Measurements from ENCODE around the gene SRSF7. TPM values are rescaled to one million over a fixed set of nuclear protein-coding genes. Genes with fewer than 3 reads are reported as not detected.

The SRSF7 gene
- total RNA-seq, 1 donor from 2014 or later, result 84.8 TPM

- no peak for DNase-seq (ENCODE audit: low spot score)
Measured at GRCh38 chr2:38701542-38701941, 49.6 kb downstream of the SRSF7 start.

- DNase-seq (ENCODE audit: low spot score), result no peak
Measured at GRCh38 chr2:38700881-38701458, 50.2 kb downstream of the SRSF7 start.

- no peak for DNase-seq (ENCODE audit: low spot score)
Measured at GRCh38 chr2:38700113-38700785, 50.9 kb downstream of the SRSF7 start.

GRCh38 chr2:38698467-38699003, 52.6 kb downstream of the SRSF7 start:
- no peak for DNase-seq (ENCODE audit: low spot score)

GRCh38 chr2:38697116-38697840, 53.9 kb downstream of the SRSF7 start:
- DNase-seq (ENCODE audit: low spot score), result no peak

Other genes starting within 250 kb of the SRSF7 start
- gene HNRNPLL, start 148.4 kb downstream of the SRSF7 start, total RNA-seq, result 51.9 TPM
- 32.6 TPM for gene GALM, start 85.2 kb downstream of the SRSF7 start, total RNA-seq
- 18.2 TPM for gene GEMIN6, start 26.8 kb upstream of the SRSF7 start, total RNA-seq
- 15.7 TPM for gene DHX57, start 124.6 kb upstream of the SRSF7 start, total RNA-seq
- gene MORN2, start 124.6 kb upstream of the SRSF7 start, total RNA-seq, result 21.8 TPM
- 1.8 TPM for gene ARHGEF33, start 138.5 kb upstream of the SRSF7 start, total RNA-seq

Data from mucosa of gallbladder (tissue), 1 donor.